ENCODE results near the gene OPTN.

DNA sequence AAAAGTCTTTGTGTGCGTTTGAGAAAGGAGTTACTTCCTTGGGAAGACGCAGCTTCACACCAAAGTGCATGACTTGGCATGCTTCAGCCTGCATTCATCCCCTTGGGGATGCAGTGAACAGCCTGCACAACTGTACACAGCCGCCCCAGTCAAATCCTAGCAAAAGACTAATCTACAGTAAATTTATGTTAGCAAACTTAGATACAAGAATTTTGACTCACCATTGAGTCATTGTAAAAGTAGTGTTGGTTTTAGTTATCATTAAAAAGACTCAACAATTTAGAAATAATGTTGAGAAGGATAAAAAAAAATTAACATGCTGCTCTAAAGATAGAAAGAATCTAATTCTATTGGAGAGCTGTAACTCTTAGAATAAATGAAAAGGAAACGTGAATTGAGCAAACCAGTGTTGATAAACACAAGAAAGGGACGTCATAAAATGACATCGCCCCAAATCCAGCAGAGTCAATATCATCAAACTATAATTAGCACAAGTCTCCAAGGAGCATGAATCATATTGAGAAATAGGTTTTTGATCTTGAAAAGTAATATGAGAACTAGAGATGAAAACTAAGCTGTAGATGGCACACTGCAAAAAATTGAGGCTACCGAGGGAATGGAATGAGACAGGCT, 11.9 kb upstream of the OPTN start:
- no peak for TF ChIP-seq POLR2A (IDR thresholded peaks at IDR 0.05)
- TF ChIP-seq, protein P1, sequence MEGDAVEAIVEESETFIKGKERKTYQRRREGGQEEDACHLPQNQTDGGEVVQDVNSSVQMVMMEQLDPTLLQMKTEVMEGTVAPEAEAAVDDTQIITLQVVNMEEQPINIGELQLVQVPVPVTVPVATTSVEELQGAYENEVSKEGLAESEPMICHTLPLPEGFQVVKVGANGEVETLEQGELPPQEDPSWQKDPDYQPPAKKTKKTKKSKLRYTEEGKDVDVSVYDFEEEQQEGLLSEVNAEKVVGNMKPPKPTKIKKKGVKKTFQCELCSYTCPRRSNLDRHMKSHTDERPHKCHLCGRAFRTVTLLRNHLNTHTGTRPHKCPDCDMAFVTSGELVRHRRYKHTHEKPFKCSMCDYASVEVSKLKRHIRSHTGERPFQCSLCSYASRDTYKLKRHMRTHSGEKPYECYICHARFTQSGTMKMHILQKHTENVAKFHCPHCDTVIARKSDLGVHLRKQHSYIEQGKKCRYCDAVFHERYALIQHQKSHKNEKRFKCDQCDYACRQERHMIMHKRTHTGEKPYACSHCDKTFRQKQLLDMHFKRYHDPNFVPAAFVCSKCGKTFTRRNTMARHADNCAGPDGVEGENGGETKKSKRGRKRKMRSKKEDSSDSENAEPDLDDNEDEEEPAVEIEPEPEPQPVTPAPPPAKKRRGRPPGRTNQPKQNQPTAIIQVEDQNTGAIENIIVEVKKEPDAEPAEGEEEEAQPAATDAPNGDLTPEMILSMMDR (IDR thresholded peaks at IDR 0.05) = no peak
- no peak for TF ChIP-seq POLR2AphosphoS5 (IDR thresholded peaks at IDR 0.05; ENCODE audit: insufficient read depth in 1 of 2, low read depth in 1 of 2)

All from vagina (tissue), 2 donors.